ENCODE measurements around the gene FOXO6. TPM values are rescaled to one million over a fixed set of nuclear protein-coding genes. Genes with fewer than 3 reads are reported as not detected.

The FOXO6 gene
- total RNA-seq, 4 donors from 2014 or later, result 0.14 to 4.1 TPM; not detected in 2

- no peaks in the 10 kb centered on the region for H3K27me3 ChIP-seq
- WGBS, 2 donors (ENCODE audit: low coverage in 1 of 2), result 100% methylated on average over 1 of the region's 1 CpG; no CpG with 5 or more reads in 1 of the 2 donors
- DNase-seq, result no peak
- no peaks in the 10 kb centered on the region for H3K9me3 ChIP-seq
- in situ Hi-C loops (cut with MboI; ENCODE audit: low pct_ligation_motif_present in 1 of 4, low pct_unique_long_range_greater_than_20kb in 1 of 4, low sequenced_read_pairs in 3 of 4), result no loop called here
- TF ChIP-seq POLR2A (IDR thresholded peaks at IDR 0.05) (no peak), CTCF (IDR thresholded peaks at IDR 0.05) (no peak), EP300 (IDR thresholded peaks at IDR 0.05; ENCODE audit: low read depth) (no peak), POLR2AphosphoS5 (IDR thresholded peaks at IDR 0.05) (no peak)
- H3K4me3 ChIP-seq, result no peak overlapping the region
- intact Hi-C loops (cut with DNase I; ENCODE audit: low total_unique reads), result no loop called here
- H3K4me1 ChIP-seq, result peaks cover 12 to 30% (median 27%) of the 10 kb centered on the region in 4 donors
- H3K27ac ChIP-seq, result no peak overlapping the region
- H3K36me3 ChIP-seq, result no peaks in the 10 kb centered on the region
These were observed 5.9 kb upstream of the FOXO6 start for GRCh38 chr1:41355356-41355755.

- WGBS, 2 donors (ENCODE audit: low coverage in 1 of 2), result 73 to 81% methylated on average over 3 to 6 of the region's 6 CpGs
- Histone ChIP-seq H3K4me3 (no peak overlapping the region), H3K4me1 (peaks cover 12 to 34% (median 31%) of the 10 kb centered on the region in 4 donors), H3K9me3 (no peaks in the 10 kb centered on the region), H3K36me3 (no peaks in the 10 kb centered on the region), H3K27ac (no peak overlapping the region), H3K27me3 (no peaks in the 10 kb centered on the region)
- no peak for DNase-seq
- intact Hi-C loops (cut with DNase I; ENCODE audit: low total_unique reads), result no loop called here
- in situ Hi-C loops (cut with MboI; ENCODE audit: low pct_ligation_motif_present in 1 of 4, low pct_unique_long_range_greater_than_20kb in 1 of 4, low sequenced_read_pairs in 3 of 4), result no loop called here
- TF ChIP-seq EP300 (IDR thresholded peaks at IDR 0.05; ENCODE audit: low read depth) (no peak), POLR2A (IDR thresholded peaks at IDR 0.05) (no peak), CTCF (IDR thresholded peaks at IDR 0.05) (no peak), POLR2AphosphoS5 (IDR thresholded peaks at IDR 0.05) (no peak)
These were observed 5.5 kb upstream of the FOXO6 start for GRCh38 chr1:41355761-41356160.

GRCh38 chr1:41356752-41357151, 4.5 kb upstream of the FOXO6 start:
- in situ Hi-C loops (cut with MboI; ENCODE audit: low pct_ligation_motif_present in 1 of 4, low pct_unique_long_range_greater_than_20kb in 1 of 4, low sequenced_read_pairs in 3 of 4) (no loop called here), intact Hi-C loops (cut with DNase I; ENCODE audit: low total_unique reads) (no loop called here)
- DNase-seq, result no peak
- WGBS, 2 donors (ENCODE audit: low coverage in 1 of 2), result 73 to 93% methylated on average over 2 to 4 of the region's 4 CpGs
- peaks cover 12 to 37% (median 34%) of the 10 kb centered on the region in 4 donors for H3K4me1 ChIP-seq
- no peaks in the 10 kb centered on the region for H3K36me3 ChIP-seq
- no peak overlapping the region for H3K27ac ChIP-seq
- peaks cover 2% of the 10 kb centered on the region for H3K27me3 ChIP-seq
- TF ChIP-seq EP300 (IDR thresholded peaks at IDR 0.05; ENCODE audit: low read depth), result no peak
- TF ChIP-seq CTCF (IDR thresholded peaks at IDR 0.05), result no peak
- TF ChIP-seq POLR2A (IDR thresholded peaks at IDR 0.05), result no peak
- TF ChIP-seq POLR2AphosphoS5 (IDR thresholded peaks at IDR 0.05), result no peak
- no peak overlapping the region for H3K4me3 ChIP-seq
- no peaks in the 10 kb centered on the region for H3K9me3 ChIP-seq

- in situ Hi-C loops (cut with MboI; ENCODE audit: low pct_ligation_motif_present in 1 of 4, low pct_unique_long_range_greater_than_20kb in 1 of 4, low sequenced_read_pairs in 3 of 4), result no loop called here
These were observed 3.7 kb upstream of the FOXO6 start for GRCh38 chr1:41357451-41358101.

More at GRCh38 chr1:41357451-41358101, 3.7 kb upstream of the FOXO6 start:
- intact Hi-C loops (cut with DNase I; ENCODE audit: low total_unique reads), result no loop called here
- 66 to 100% methylated on average over 1 to 5 of the region's 6 CpGs for WGBS, 2 donors (ENCODE audit: low coverage in 1 of 2)
- Histone ChIP-seq H3K36me3 (no peaks in the 10 kb centered on the region), H3K9me3 (no peaks in the 10 kb centered on the region), H3K4me1 (peaks cover 17 to 45% (median 43%) of the 10 kb centered on the region in 4 donors), H3K27me3 (peaks cover 11% of the 10 kb centered on the region), H3K4me3 (no peak overlapping the region), H3K27ac (no peak overlapping the region)
- DNase-seq, result no peak
- TF ChIP-seq EP300 (IDR thresholded peaks at IDR 0.05; ENCODE audit: low read depth), result no peak
- TF ChIP-seq POLR2AphosphoS5 (IDR thresholded peaks at IDR 0.05), result no peak
- TF ChIP-seq POLR2A (IDR thresholded peaks at IDR 0.05), result no peak
- TF ChIP-seq CTCF (IDR thresholded peaks at IDR 0.05), result no peak

Measured in transverse colon (tissue), 4 donors.